Activated CD4-positive, alpha-beta T cell treated with anti-CD3 and anti-CD28 coated beads, Interleukin-2, Interleukin-6, amounts not matched to agents 100 ng/mL and 50 ng/mL, durations not matched to agents 16 hours and 8 hours (primary cell): ENCODE results near the gene RAB41.
"Not testable (repeated sequence)": the region's sequence is repeated elsewhere in the genome, so short reads cannot be mapped to it uniquely, and the experiment has no call there.

Source experiments
- DNase-seq: peaks from one replicate; pipeline ENCODE4 v3.0.0-alpha.2; 2020

Gene RAB41

GRCh38 chrX:70292788-70293187, 10.8 kb downstream of the RAB41 start:
- DNase-seq = no peak

- no peak for DNase-seq
Observed at GRCh38 chrX:70293621-70294020, 11.6 kb downstream of the RAB41 start.

- DNase-seq = no peak
Observed at GRCh38 chrX:70301716-70302115, 19.7 kb downstream of the RAB41 start.

- DNase-seq = no peak
Observed at GRCh38 chrX:70313503-70313902, 31.5 kb downstream of the RAB41 start.

GRCh38 chrX:70322784-70323183, 40.8 kb downstream of the RAB41 start:
- DNase-seq = no peak

GRCh38 chrX:70323628-70324027, 41.7 kb downstream of the RAB41 start:
- DNase-seq = not testable (repeated sequence)

GRCh38 chrX:70324326-70324725, 42.4 kb downstream of the RAB41 start:
- no peak for DNase-seq

- DNase-seq = no peak
Observed at GRCh38 chrX:70331161-70331560, 49.2 kb downstream of the RAB41 start.

- DNase-seq = no peak
Observed at GRCh38 chrX:70332600-70332999, 50.6 kb downstream of the RAB41 start.
